ENCODE data around the gene CYP46A1. TPM values are rescaled to one million over a fixed set of nuclear protein-coding genes. Genes with fewer than 3 reads are reported as not detected.

Gene CYP46A1
- total and polyA plus RNA-seq, 4 donors, result 0.33 to 2.5 (median 1.4) TPM

- Histone ChIP-seq H3K36me3 (ENCODE audit: control insufficient read depth in 4 of 4, insufficient read depth in 4 of 4, low read length in 4 of 4) (no peaks in the 10 kb centered on the region), H3K27ac (ENCODE audit: low read depth in 1 of 2, low read length in 1 of 2) (no peak overlapping the region), H3K9me3 (ENCODE audit: control insufficient read depth in 4 of 4, insufficient read depth in 3 of 4, low read length in 3 of 4) (no peaks in the 10 kb centered on the region), H3K9ac (ENCODE audit: insufficient read depth in 1 of 2, low read length in 2 of 2) (no peak overlapping the region), H3K27me3 (ENCODE audit: control insufficient read depth in 3 of 3, insufficient read depth in 3 of 3, low read length in 2 of 3) (no peaks in the 10 kb centered on the region), H3K4me1 (ENCODE audit: control insufficient read depth in 5 of 5, insufficient read depth in 5 of 5, low read length in 5 of 5) (no peaks in the 10 kb centered on the region), H3K4me3 (no peak overlapping the region)
- no peak for TF ChIP-seq CTCF (IDR thresholded peaks at IDR 0.05; ENCODE audit: control extremely low read depth, extremely low read depth)
- DNase-seq (no peak), ATAC-seq (ENCODE audit: insufficient read depth, low FRiP score) (no peak)
- WGBS, 2 donors, result 73 to 75% methylated on average over 5 of the region's 5 CpGs
These were observed 40.2 kb downstream of the CYP46A1 start for GRCh38 chr14:99724196-99724891.

GRCh38 chr14:99724939-99725773 is 41.1 kb downstream of the CYP46A1 start:
- no peaks in the 10 kb centered on the region for H3K4me1 ChIP-seq (ENCODE audit: control insufficient read depth in 5 of 5, insufficient read depth in 5 of 5, low read length in 5 of 5)
- no peak for TF ChIP-seq CTCF (IDR thresholded peaks at IDR 0.05; ENCODE audit: control extremely low read depth, extremely low read depth)
- no peaks in the 10 kb centered on the region for H3K9me3 ChIP-seq (ENCODE audit: control insufficient read depth in 4 of 4, insufficient read depth in 3 of 4, low read length in 3 of 4)
- no peak for ATAC-seq (ENCODE audit: insufficient read depth, low FRiP score)
- no peak overlapping the region for H3K9ac ChIP-seq (ENCODE audit: insufficient read depth in 1 of 2, low read length in 2 of 2)
- H3K27ac ChIP-seq (ENCODE audit: low read depth in 1 of 2, low read length in 1 of 2), result no peak overlapping the region
- 95 to 96% methylated on average over 15 of the region's 15 CpGs for WGBS, 2 donors
- H3K4me3 ChIP-seq, result no peak overlapping the region
- no peak for DNase-seq
- no peaks in the 10 kb centered on the region for H3K27me3 ChIP-seq (ENCODE audit: control insufficient read depth in 3 of 3, insufficient read depth in 3 of 3, low read length in 2 of 3)
- H3K36me3 ChIP-seq (ENCODE audit: control insufficient read depth in 4 of 4, insufficient read depth in 4 of 4, low read length in 4 of 4), result no peaks in the 10 kb centered on the region

- Histone ChIP-seq H3K9ac (ENCODE audit: insufficient read depth in 1 of 2, low read length in 2 of 2) (no peak overlapping the region), H3K27me3 (ENCODE audit: control insufficient read depth in 3 of 3, insufficient read depth in 3 of 3, low read length in 2 of 3) (no peaks in the 10 kb centered on the region), H3K27ac (ENCODE audit: low read depth in 1 of 2, low read length in 1 of 2) (no peak overlapping the region), H3K4me1 (ENCODE audit: control insufficient read depth in 5 of 5, insufficient read depth in 5 of 5, low read length in 5 of 5) (peaks cover 0 to 5% (median 0%) of the 10 kb centered on the region in 5 donors), H3K36me3 (ENCODE audit: control insufficient read depth in 4 of 4, insufficient read depth in 4 of 4, low read length in 4 of 4) (no peaks in the 10 kb centered on the region), H3K4me3 (no peak overlapping the region), H3K9me3 (ENCODE audit: control insufficient read depth in 4 of 4, insufficient read depth in 3 of 4, low read length in 3 of 4) (no peaks in the 10 kb centered on the region)
- ATAC-seq (ENCODE audit: insufficient read depth, low FRiP score) (no peak), DNase-seq (peak in 1 of 3 donors; percentile 21)
- WGBS, 2 donors, result 57 to 63% methylated on average over 18 of the region's 18 CpGs
- no peak for TF ChIP-seq CTCF (IDR thresholded peaks at IDR 0.05; ENCODE audit: control extremely low read depth, extremely low read depth)
These were observed 41.9 kb downstream of the CYP46A1 start for GRCh38 chr14:99725774-99726537.

Data from lung (tissue), 12 donors.